Medulla oblongata (tissue), 1 donor: Measurements from ENCODE around the gene REC8.

Experiments used
- DNase-seq: peaks from one replicate; pipeline ENCODE4 v3.0.0-alpha.2; 2015; ENCODE audit errors: extremely low spot score

REC8 gene

GRCh38 chr14:24171422-24172260 lies at the start of gene REC8:
TSS of gene REC8 (plus strand) at chr14:24172080. CDS start at chr14:24172553, 473 bp downstream.
- DNase-seq = peak; percentile 96

- DNase-seq = no peak
Observed at GRCh38 chr14:24122416-24122815, 49.5 kb upstream of the REC8 start.

- no peak for DNase-seq
Observed at GRCh38 chr14:24122898-24123297, 49.0 kb upstream of the REC8 start.

- no peak for DNase-seq
Observed at GRCh38 chr14:24123424-24124417, 48.2 kb upstream of the REC8 start.

GRCh38 chr14:24126939-24127338 lies 44.9 kb upstream of the REC8 start:
- DNase-seq = no peak

- DNase-seq = no peak
Observed at GRCh38 chr14:24127673-24128072, 44.2 kb upstream of the REC8 start.

GRCh38 chr14:24129410-24129998 lies 42.4 kb upstream of the REC8 start:
- no peak for DNase-seq

- DNase-seq = no peak
Observed at GRCh38 chr14:24130380-24130716, 41.5 kb upstream of the REC8 start, which contains the start of gene FITM1. TSS of gene FITM1 (plus strand) at chr14:24130659. CDS start at chr14:24131564, 905 bp downstream.

GRCh38 chr14:24130717-24131548 lies 40.9 kb upstream of the REC8 start:
- no peak for DNase-seq

- DNase-seq = no peak
Observed at GRCh38 chr14:24131549-24131966, 40.3 kb upstream of the REC8 start.

GRCh38 chr14:24132061-24132685 lies 39.7 kb upstream of the REC8 start:
- no peak for DNase-seq

- no peak for DNase-seq
Observed at GRCh38 chr14:24132976-24133375, 38.9 kb upstream of the REC8 start.

- no peak for DNase-seq
Observed at GRCh38 chr14:24133735-24134134, 38.1 kb upstream of the REC8 start.

GRCh38 chr14:24135584-24135833 lies 36.4 kb upstream of the REC8 start:
- no peak for DNase-seq

GRCh38 chr14:24135834-24136683 lies 35.8 kb upstream of the REC8 start, which contains the start of gene PSME1:
TSS of gene PSME1 (plus strand) at chr14:24136194. CDS start at chr14:24136263, 69 bp downstream.
- peak; percentile 95 for DNase-seq

- DNase-seq = no peak
Observed at GRCh38 chr14:24136684-24137528, 35.0 kb upstream of the REC8 start.

- DNase-seq = no peak
Observed at GRCh38 chr14:24137529-24138395, 34.1 kb upstream of the REC8 start.
